Stomach (tissue), 9 donors: Measurements from ENCODE around the gene KPNA6. TPM values are rescaled to one million over a fixed set of nuclear protein-coding genes. Genes with fewer than 3 reads are reported as not detected.
"Not testable (repeated sequence)": the region's sequence is repeated elsewhere in the genome, so short reads cannot be mapped to it uniquely, and the experiment has no call there.

ENCODE experiments used
- DNase-seq, 2 donors: peaks; one replicate each; pipeline versions ENCODE4 v3.0.0 to v3.0.0-alpha.2; 2013 to 2019
- H3K27ac ChIP-seq, 5 donors: fragments of 200-600 bp in 4 of 5; sonication (generic) in 4 of 5; one replicate each; pipeline ENCODE4 v1.5.1; 2013 to 2019; ENCODE audit warnings: mild to moderate bottlenecking in 1 of 5, moderate library complexity in 1 of 5
- H3K27me3 ChIP-seq, 3 donors: fragments of 200-600 bp; sonication (generic); one replicate each; pipeline ENCODE4 v1.5.1; 2017 to 2019; ENCODE audit warnings: mixed run types in 1 of 3
- H3K36me3 ChIP-seq, 4 donors: fragments of 200-600 bp; sonication (generic); 1 replicate in 3 of 4; 2 replicates in 1 of 4; pipeline ENCODE4 v1.5.1; 2016 to 2019
- H3K4me1 ChIP-seq, 4 donors: fragments of 200-600 bp; sonication (generic); one replicate each; pipeline ENCODE4 v1.5.1; 2016 to 2019
- H3K4me3 ChIP-seq, 4 donors: fragments of 200-600 bp; sonication (generic) in 3 of 4; one replicate each; pipeline ENCODE4 v1.5.1; 2016 to 2019; ENCODE audit warnings: mild to moderate bottlenecking in 1 of 4
- H3K9me3 ChIP-seq, 4 donors: fragments of 200-600 bp; sonication (generic); one replicate each; pipeline ENCODE4 v1.5.1; 2016 to 2019
- CTCF ChIP-seq, 7 experiments: fragments of 450-650 bp in 4 of 7; fragments of 200-600 bp in 3 of 7; sonication (generic) in 3 of 7; IDR thresholded peaks; one replicate each; pipeline ENCODE4 v1.5.1; 2016 to 2019; ENCODE audit warnings: antibody characterized with exemption in 7 of 7, control low read depth in 2 of 7, mild to moderate bottlenecking in 1 of 7
- EP300 ChIP-seq: sonication (generic); formaldehyde crosslinking; IDR thresholded peaks from one replicate; pipeline ENCODE4 v1.6.1; 2017; ENCODE audit warnings: antibody characterized with exemption
- POLR2A ChIP-seq, 4 donors: fragments of 450-650 bp; IDR thresholded peaks; one replicate each; pipeline ENCODE4 v1.6.1; 2016; ENCODE audit warnings: antibody characterized with exemption in 4 of 4, control low read depth in 2 of 4, mild to moderate bottlenecking in 1 of 4, moderate library complexity in 1 of 4
- POLR2AphosphoS5 ChIP-seq, 3 donors: sonication (generic); formaldehyde crosslinking; IDR thresholded peaks; one replicate each; pipeline ENCODE4 v1.6.1; 2016; ENCODE audit warnings: antibody characterized with exemption in 3 of 3
- WGBS, 5 donors: extraction: QIAGEN DNeasy Blood & Tissue Kit in 3 of 5; methylation state at CpG; one replicate each; pipeline versions ENCODE4 v1.1.5 to v1.1.7; 2013 to 2018; 5-methylcytosine and 5-hydroxymethylcytosine counted together
- intact Hi-C: fragments of 100-400 bp; cut with DNase I; formaldehyde crosslinking; loops from one replicate; pipeline ENCODE4 v1.15.1; 2023; ENCODE audit warnings: low total_unique reads
- polyA plus RNA-seq, 3 donors: library from polyadenylated mRNA; stranded (reverse); fragments of 200-250 nt; gene quantifications; one replicate each; pipeline ENCODE4 v1.2.3, GENCODE V29; 2013
- total RNA-seq, 5 donors: library from RNA; depleted of rRNA; stranded (reverse); fragments of >200 nt; gene quantifications; one replicate each; pipeline versions ENCODE4 v1.1.0 to v1.2.3, GENCODE V29; 2014 to 2016
- donor health status: healthy with polysubstance abuse.
- donor health status: Bipolar disorder and iron deficiency.
- donor health status: healthy.

KPNA6 gene
- total and polyA plus RNA-seq, 8 donors: 7.6 to 38.0 (median 17.7) TPM

GRCh38 chr1:32111040-32111623 lies 3.3 kb downstream of the KPNA6 start:
- peaks cover 40 to 78% (median 61%) of the 10 kb centered on the region in 4 donors for H3K4me1 ChIP-seq
- no peaks in the 10 kb centered on the region for H3K27me3 ChIP-seq
- no peak overlapping the region for H3K27ac ChIP-seq
- peaks cover 0 to 4% (median 2%) of the 10 kb centered on the region in 4 donors for H3K36me3 ChIP-seq
- TF ChIP-seq POLR2AphosphoS5 (IDR thresholded peaks at IDR 0.05): no peak
- TF ChIP-seq CTCF (IDR thresholded peaks at IDR 0.05): no peak
- no peak for TF ChIP-seq EP300
- TF ChIP-seq POLR2A (IDR thresholded peaks at IDR 0.05): no peak
- 57 to 72% (median 67%) methylated on average over 2 of the region's 2 CpGs for WGBS, 5 donors
- no peaks in the 10 kb centered on the region for H3K9me3 ChIP-seq
- no peak overlapping the region for H3K4me3 ChIP-seq
- no peak for DNase-seq
- intact Hi-C loops: no loop called here

DNA sequence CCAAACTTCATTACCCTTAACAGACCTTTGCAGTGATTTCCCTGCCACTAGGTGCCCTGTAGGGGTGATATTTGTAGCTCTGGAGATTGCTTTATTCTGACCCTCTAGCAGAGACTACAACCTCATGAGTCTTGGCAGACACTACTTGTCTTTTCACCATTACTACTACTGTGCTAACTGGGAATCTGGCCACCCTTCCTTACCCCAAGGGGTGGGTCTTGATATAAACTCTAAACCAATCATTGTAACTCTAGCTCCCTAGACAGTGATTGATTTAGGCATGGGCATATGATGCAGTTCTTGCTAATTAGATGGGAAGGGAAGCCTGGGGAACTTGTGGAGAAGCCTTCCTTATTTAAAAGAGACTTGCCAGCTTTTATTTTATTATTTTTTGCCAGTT lies 3.9 kb downstream of the KPNA6 start:
- H3K4me1 ChIP-seq: peaks cover 47 to 80% (median 68%) of the 10 kb centered on the region in 4 donors

DNA sequence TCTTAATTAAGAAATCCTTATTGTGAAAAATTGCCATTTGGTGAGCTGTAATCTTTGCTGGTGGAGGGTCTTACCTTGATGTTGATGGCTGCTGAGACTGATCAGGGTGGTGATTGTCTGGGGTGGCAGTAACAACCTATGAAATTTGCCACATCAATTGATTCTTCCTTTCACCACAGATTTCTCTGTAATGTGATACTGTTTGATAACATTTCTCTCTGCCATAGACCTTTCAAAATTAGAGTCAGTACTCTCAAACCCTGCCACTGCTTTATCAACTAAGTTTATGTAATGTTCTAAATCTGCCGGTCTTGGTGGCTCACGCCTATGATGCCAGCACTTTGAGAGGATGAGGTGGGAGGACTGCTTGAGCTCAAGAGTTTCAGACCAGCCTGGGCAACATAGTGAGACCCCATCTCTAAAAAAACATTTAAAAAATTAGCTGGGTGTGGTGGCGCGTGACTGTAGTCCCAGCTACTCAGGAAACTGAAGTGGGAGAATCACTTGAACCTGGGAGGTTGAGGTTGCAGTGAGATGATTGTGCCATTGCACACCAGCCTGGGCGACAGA lies 5.0 kb downstream of the KPNA6 start:
- Histone ChIP-seq H3K4me3 (no peak overlapping the region), H3K36me3 (peaks cover 0 to 4% (median 2%) of the 10 kb centered on the region in 4 donors), H3K4me1 (peaks cover 47 to 85% (median 72%) of the 10 kb centered on the region in 4 donors), H3K9me3 (no peaks in the 10 kb centered on the region), H3K27ac (no peak overlapping the region), H3K27me3 (no peaks in the 10 kb centered on the region)
- TF ChIP-seq POLR2A (IDR thresholded peaks at IDR 0.05) (no peak), EP300 (no peak), POLR2AphosphoS5 (IDR thresholded peaks at IDR 0.05) (no peak), CTCF (IDR thresholded peaks at IDR 0.05) (no peak)
- intact Hi-C loops: no loop called here
- DNase-seq: no peak
- WGBS, 5 donors: 65 to 78% (median 65%) methylated on average over 5 of the region's 5 CpGs

More for the DNA sequence above, 3.9 kb downstream of the KPNA6 start:
- no peak for DNase-seq
- H3K27me3 ChIP-seq: no peaks in the 10 kb centered on the region
- intact Hi-C loops: no loop called here
- H3K4me3 ChIP-seq: no peak overlapping the region
- H3K36me3 ChIP-seq: peaks cover 0 to 4% (median 2%) of the 10 kb centered on the region in 4 donors
- H3K9me3 ChIP-seq: no peaks in the 10 kb centered on the region
- H3K27ac ChIP-seq: no peak overlapping the region
- TF ChIP-seq POLR2AphosphoS5 (IDR thresholded peaks at IDR 0.05) (no peak), CTCF (IDR thresholded peaks at IDR 0.05) (no peak), EP300 (no peak), POLR2A (IDR thresholded peaks at IDR 0.05) (no peak)

DNA sequence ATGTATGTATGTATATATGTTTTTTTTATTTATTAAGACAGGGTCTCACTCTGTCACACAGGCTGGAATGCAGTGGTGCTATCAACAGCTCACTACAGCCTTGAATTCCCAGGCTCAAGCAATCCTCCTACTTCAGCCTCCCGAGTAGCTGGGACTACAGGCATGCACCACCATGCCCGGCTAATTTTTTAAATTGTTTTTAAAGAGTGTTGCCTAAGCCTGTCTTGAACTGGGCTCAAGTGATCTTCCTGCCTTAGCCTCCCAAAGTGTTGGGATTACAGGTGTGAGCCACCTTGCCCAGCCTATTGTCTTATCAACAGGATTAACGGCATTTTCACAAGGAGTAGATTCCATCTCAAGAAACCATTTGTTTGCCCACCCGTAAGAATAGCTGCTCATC lies 5.6 kb downstream of the KPNA6 start:
- 87 to 98% (median 90%) methylated on average over 4 of the region's 4 CpGs for WGBS, 5 donors
- intact Hi-C loops, H3K4me3 ChIP-seq, H3K36me3 ChIP-seq, H3K9me3 ChIP-seq, H3K27me3 ChIP-seq, DNase-seq, H3K27ac ChIP-seq: not testable (repeated sequence)
- peaks cover 47 to 91% (median 76%) of the 10 kb centered on the region in 4 donors for H3K4me1 ChIP-seq

GRCh38 chr1:32114420-32114819 lies 6.6 kb downstream of the KPNA6 start:
- H3K9me3 ChIP-seq: no peaks in the 10 kb centered on the region
- no peak overlapping the region for H3K4me3 ChIP-seq
- 63 to 75% (median 66%) methylated on average over 2 of the region's 2 CpGs for WGBS, 5 donors
- peaks cover 0 to 4% (median 2%) of the 10 kb centered on the region in 4 donors for H3K36me3 ChIP-seq
- intact Hi-C loops: no loop called here
- TF ChIP-seq CTCF (IDR thresholded peaks at IDR 0.05) (no peak), POLR2A (IDR thresholded peaks at IDR 0.05) (no peak), POLR2AphosphoS5 (IDR thresholded peaks at IDR 0.05) (no peak), EP300 (no peak)
- H3K27me3 ChIP-seq: no peaks in the 10 kb centered on the region
- no peak overlapping the region for H3K27ac ChIP-seq
- DNase-seq: no peak
- H3K4me1 ChIP-seq: peaks cover 40 to 90% (median 72%) of the 10 kb centered on the region in 4 donors
